GM12873 (cell line): ENCODE measurements around the gene MAD1L1.

Experiments used
- CTCF ChIP-seq: IDR thresholded peaks from 2 replicates; pipeline ENCODE4 v1.5.1; 2012; ENCODE audit warnings: low read depth, mild to moderate bottlenecking, moderate library complexity, low read length, control low read depth; ENCODE audit not compliant: insufficient read depth; ENCODE audit errors: missing control alignments

The MAD1L1 gene

GRCh38 chr7:2018569-2019460 is 213.9 kb downstream of the MAD1L1 start:
- TF ChIP-seq CTCF, result no peak

- TF ChIP-seq CTCF, result no peak
Observed at GRCh38 chr7:2017914-2018568, 214.7 kb downstream of the MAD1L1 start.

- no peak for TF ChIP-seq CTCF
Observed at GRCh38 chr7:2017481-2017891, 215.3 kb downstream of the MAD1L1 start.

- TF ChIP-seq CTCF, result no peak
Observed at GRCh38 chr7:2016761-2017480, 215.8 kb downstream of the MAD1L1 start.

- no peak for TF ChIP-seq CTCF
Observed at GRCh38 chr7:2016021-2016631, 216.6 kb downstream of the MAD1L1 start.

- no peak for TF ChIP-seq CTCF
Observed at GRCh38 chr7:2015251-2015871, 217.4 kb downstream of the MAD1L1 start.
